Stimulated activated CD4-positive, alpha-beta T cell treated with anti-CD3 and anti-CD28 coated beads, Interleukin-12 subunit alpha, Interleukin-12 subunit beta, amount 100 ng/mL, for 48 hours (primary cell): ENCODE data around the gene MACROH2A2.
"Not testable (repeated sequence)": the region's sequence is repeated elsewhere in the genome, so short reads cannot be mapped to it uniquely, and the experiment has no call there.

Source experiments
- DNase-seq, 3 donors: peaks; one replicate each; pipeline ENCODE4 v3.0.0-alpha.2; 2020; ENCODE audit warnings: low read depth in 2 of 3, low spot score in 1 of 3

MACROH2A2 gene

GRCh38 chr10:70052462-70053217 lies at the start of gene MACROH2A2:
MACROH2A2 (plus strand) TSS chr10:70052846; CDS start chr10:70075659, 22,813 bp downstream.
- DNase-seq: peak in 1 of 3 donors; percentile 18

- DNase-seq: no peak
Observed at GRCh38 chr10:70007116-70007820, 45.4 kb upstream of the MACROH2A2 start.

- no peak for DNase-seq
Observed at GRCh38 chr10:70031215-70031614, 21.4 kb upstream of the MACROH2A2 start.

GRCh38 chr10:70032667-70033289 lies 19.9 kb upstream of the MACROH2A2 start:
- no peak for DNase-seq

GRCh38 chr10:70034232-70034631 lies 18.4 kb upstream of the MACROH2A2 start:
- DNase-seq: no peak

GRCh38 chr10:70035531-70035930 lies 17.1 kb upstream of the MACROH2A2 start:
- no peak for DNase-seq

- no peak for DNase-seq
Observed at GRCh38 chr10:70038923-70039322, 13.7 kb upstream of the MACROH2A2 start.

- no peak for DNase-seq
Observed at GRCh38 chr10:70041016-70041415, 11.6 kb upstream of the MACROH2A2 start.

- not testable (repeated sequence) for DNase-seq
Observed at GRCh38 chr10:70041739-70042138, 10.9 kb upstream of the MACROH2A2 start.

- DNase-seq: not testable (repeated sequence)
Observed at GRCh38 chr10:70047066-70047465, 5.6 kb upstream of the MACROH2A2 start.

GRCh38 chr10:70048030-70048723 lies 4.5 kb upstream of the MACROH2A2 start:
- DNase-seq: no peak

- DNase-seq: no peak
Observed at GRCh38 chr10:70051848-70052247, 798 bp upstream of the MACROH2A2 start.

GRCh38 chr10:70053218-70053840 lies 683 bp downstream of the MACROH2A2 start:
- peak in 1 of 3 donors; percentile 3 for DNase-seq

GRCh38 chr10:70053841-70054288 lies 1.2 kb downstream of the MACROH2A2 start:
- peak in 1 of 3 donors; percentile 4 for DNase-seq

- no peak for DNase-seq
Observed at GRCh38 chr10:70054902-70055301, 2.3 kb downstream of the MACROH2A2 start.

GRCh38 chr10:70055550-70055949 lies 2.9 kb downstream of the MACROH2A2 start:
- no peak for DNase-seq

GRCh38 chr10:70057306-70057705 lies 4.7 kb downstream of the MACROH2A2 start:
- no peak for DNase-seq

- DNase-seq: no peak
Observed at GRCh38 chr10:70060389-70060788, 7.7 kb downstream of the MACROH2A2 start.

- DNase-seq: no peak
Observed at GRCh38 chr10:70063418-70064098, 10.9 kb downstream of the MACROH2A2 start.

GRCh38 chr10:70064486-70064885 lies 11.8 kb downstream of the MACROH2A2 start:
- no peak for DNase-seq
